ENCODE results near the gene ZNF611.
"Not testable (repeated sequence)": the region's sequence is repeated elsewhere in the genome, so short reads cannot be mapped to it uniquely, and the experiment has no call there.

ZNF611 gene

DNA sequence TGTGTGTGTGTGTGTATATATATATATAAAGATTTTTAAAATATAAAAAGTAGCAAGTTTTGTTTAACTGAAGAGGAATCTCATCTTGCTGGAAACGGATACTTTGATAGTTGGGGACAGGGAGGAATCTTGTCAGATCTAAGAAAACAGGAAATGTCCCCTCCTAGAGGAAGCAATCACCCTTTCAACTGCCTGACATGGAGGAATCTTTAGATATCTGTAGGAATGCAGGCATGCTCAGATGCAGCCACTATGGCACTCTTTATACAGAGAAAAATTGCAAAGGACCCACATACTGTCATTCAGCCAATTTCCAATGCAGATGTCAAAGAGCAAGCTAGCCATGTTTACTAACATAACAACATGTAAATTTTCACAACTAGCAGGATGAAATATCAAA lies 38.8 kb downstream of the ZNF611 start:
- Histone ChIP-seq H3F3A (ENCODE audit: insufficient read depth) (peaks cover 15% of the 10 kb centered on the region; the same call in 1 of the 2 replicates), H3K79me2 (ENCODE audit: insufficient read depth, low read length) (no peaks in the 10 kb centered on the region), H3K9ac (ENCODE audit: low read length) (no peak overlapping the region), H2AFZ (ENCODE audit: low read depth, low read length, severe bottlenecking) (no peak overlapping the region), H3K9me3 (ENCODE audit: insufficient read depth, low read length) (no peaks in the 10 kb centered on the region), H3K4me2 (ENCODE audit: low read depth, low read length, poor library complexity, severe bottlenecking) (no peak overlapping the region), H3K27me3 (ENCODE audit: low read length) (no peaks in the 10 kb centered on the region), H3K4me3 (ENCODE audit: insufficient read depth, low read length, poor library complexity, severe bottlenecking) (no peak overlapping the region), H4K20me1 (ENCODE audit: low read depth, low read length) (no peaks in the 10 kb centered on the region), H3K36me3 (ENCODE audit: low read length) (no peaks in the 10 kb centered on the region), H3K9me2 (replicated peaks; ENCODE audit: insufficient read depth, low read length) (no peaks in the 10 kb centered on the region), H3K27ac (ENCODE audit: low read depth, low read length) (no peak overlapping the region)
- TF ChIP-seq CTCF (IDR thresholded peaks at IDR 0.05; ENCODE audit: insufficient read depth, low read length, poor library complexity, severe bottlenecking): no peak
- TF ChIP-seq EZH2phosphoT487 (conservative IDR thresholded peaks at IDR 0.05; ENCODE audit: low read length): no peak

GRCh38 chr19:52694921-52695320 lies 39.9 kb downstream of the ZNF611 start:
- no peaks in the 10 kb centered on the region for H3K27me3 ChIP-seq (ENCODE audit: low read length)
- peaks cover 3% of the 10 kb centered on the region for H3K79me2 ChIP-seq (ENCODE audit: insufficient read depth, low read length)
- H3K4me2 ChIP-seq (ENCODE audit: low read depth, low read length, poor library complexity, severe bottlenecking): no peak overlapping the region
- H4K20me1 ChIP-seq (ENCODE audit: low read depth, low read length): no peaks in the 10 kb centered on the region
- H3K4me3 ChIP-seq (ENCODE audit: insufficient read depth, low read length, poor library complexity, severe bottlenecking): no peak overlapping the region
- no peaks in the 10 kb centered on the region for H3K9me3 ChIP-seq (ENCODE audit: insufficient read depth, low read length)
- no peak overlapping the region for H2AFZ ChIP-seq (ENCODE audit: low read depth, low read length, severe bottlenecking)
- H3F3A ChIP-seq (ENCODE audit: insufficient read depth): peaks cover 15% of the 10 kb centered on the region; the same call in 1 of the 2 replicates
- no peaks in the 10 kb centered on the region for H3K9me2 ChIP-seq (replicated peaks; ENCODE audit: insufficient read depth, low read length)
- H3K9ac ChIP-seq (ENCODE audit: low read length): no peak overlapping the region
- no peaks in the 10 kb centered on the region for H3K36me3 ChIP-seq (ENCODE audit: low read length)
- no peak overlapping the region for H3K27ac ChIP-seq (ENCODE audit: low read depth, low read length)
- TF ChIP-seq EZH2phosphoT487 (conservative IDR thresholded peaks at IDR 0.05; ENCODE audit: low read length) (no peak), CTCF (IDR thresholded peaks at IDR 0.05; ENCODE audit: insufficient read depth, low read length, poor library complexity, severe bottlenecking) (no peak)

- H2AFZ ChIP-seq (ENCODE audit: low read depth, low read length, severe bottlenecking); H3K9me2 ChIP-seq (replicated peaks; ENCODE audit: insufficient read depth, low read length); H3K9me3 ChIP-seq (ENCODE audit: insufficient read depth, low read length); H3K79me2 ChIP-seq (ENCODE audit: insufficient read depth, low read length); H3K36me3 ChIP-seq (ENCODE audit: low read length); H3K4me3 ChIP-seq (ENCODE audit: insufficient read depth, low read length, poor library complexity, severe bottlenecking); H4K20me1 ChIP-seq (ENCODE audit: low read depth, low read length); H3K27me3 ChIP-seq (ENCODE audit: low read length); H3K9ac ChIP-seq (ENCODE audit: low read length): not testable (repeated sequence)
- peaks cover 15% of the 10 kb centered on the region; the same call in 1 of the 2 replicates for H3F3A ChIP-seq (ENCODE audit: insufficient read depth)
- H3K27ac ChIP-seq (ENCODE audit: low read depth, low read length): peak overlapping the region; percentile 43; the same call in 1 of the 2 replicates
- peak overlapping the region; percentile 24 for H3K4me2 ChIP-seq (ENCODE audit: low read depth, low read length, poor library complexity, severe bottlenecking)
Measured at GRCh38 chr19:52694281-52694680, 40.6 kb downstream of the ZNF611 start.

- H3K9me3 ChIP-seq (ENCODE audit: insufficient read depth, low read length): no peaks in the 10 kb centered on the region
- TF ChIP-seq EZH2phosphoT487 (conservative IDR thresholded peaks at IDR 0.05; ENCODE audit: low read length): no peak
- TF ChIP-seq CTCF (IDR thresholded peaks at IDR 0.05; ENCODE audit: insufficient read depth, low read length, poor library complexity, severe bottlenecking): no peak
- no peak overlapping the region for H3K4me3 ChIP-seq (ENCODE audit: insufficient read depth, low read length, poor library complexity, severe bottlenecking)
- peaks cover 15% of the 10 kb centered on the region; the same call in 1 of the 2 replicates for H3F3A ChIP-seq (ENCODE audit: insufficient read depth)
- H3K79me2 ChIP-seq (ENCODE audit: insufficient read depth, low read length): peaks cover 27% of the 10 kb centered on the region
- H3K27me3 ChIP-seq (ENCODE audit: low read length): no peaks in the 10 kb centered on the region
- no peaks in the 10 kb centered on the region for H4K20me1 ChIP-seq (ENCODE audit: low read depth, low read length)
- H3K36me3 ChIP-seq (ENCODE audit: low read length): no peaks in the 10 kb centered on the region
- H2AFZ ChIP-seq (ENCODE audit: low read depth, low read length, severe bottlenecking): no peak overlapping the region
- H3K9ac ChIP-seq (ENCODE audit: low read length): no peak overlapping the region
- H3K27ac ChIP-seq (ENCODE audit: low read depth, low read length): no peak overlapping the region
- H3K4me2 ChIP-seq (ENCODE audit: low read depth, low read length, poor library complexity, severe bottlenecking): no peak overlapping the region
- no peaks in the 10 kb centered on the region for H3K9me2 ChIP-seq (replicated peaks; ENCODE audit: insufficient read depth, low read length)
Measured at GRCh38 chr19:52692431-52693008, 42.3 kb downstream of the ZNF611 start.
